HepG2 (cell line): ENCODE measurements around the gene ANKRD13D. TPM values are rescaled to one million over a fixed set of nuclear protein-coding genes. Genes with fewer than 3 reads are reported as not detected.

Source experiments
- ATAC-seq: fragments of 200-7000 bp; cut with Tn5 transposase; 3 replicates; pipeline ENCODE4 v1.9.1; 2020; ENCODE audit warnings: mild to moderate bottlenecking, moderate library complexity
- BruUV-seq: library from RNA; stranded (reverse); fragments of 400-500 nt; replicated peaks from 2 replicates; lab custom pipeline; 2021; lab: Mats Ljungman, UMichigan
- CTCF ChIA-PET: fragments of 300-600 bp; formaldehyde crosslinking; extraction: SDS; loops from one replicate; lab custom pipeline; 2021; ENCODE audit warnings: low total read pairs, inconsistent platforms, low intra/inter-chr PET ratio; lab: Yijun Ruan, JAX
- POLR2A ChIA-PET: fragments of 350-600 bp; sonication (Branson Sonifier 250); formaldehyde crosslinking; loops from one replicate; lab custom pipeline; 2020; ENCODE audit warnings: antibody characterized with exemption, inconsistent platforms; lab: Yijun Ruan, JAX
- DNase-seq: peaks from one replicate; pipeline ENCODE4 v3.0.0-alpha.2; 2015; ENCODE audit warnings: low spot score
- FAIRE-seq: peaks from 3 replicates; lab custom pipeline; 2011; peaks lifted over from hg19 to GRCh38; lab: Jason Lieb, UNC
- H2AFZ ChIP-seq: one replicate; pipeline ENCODE4 v1.6.1; 2011; ENCODE audit warnings: low read length, inconsistent platforms
- H3K27ac ChIP-seq: fragments of 300-600 bp; 3 replicates; pipeline ENCODE4 v1.8.0; 2011; ENCODE audit warnings: mixed run types, mild to moderate bottlenecking, mixed read lengths, low read length, inconsistent platforms; ENCODE audit not compliant: insufficient read depth; ENCODE audit errors: extremely low read length
- H3K27me3 ChIP-seq, 2 experiments: fragments of 200-600 bp in 1 of 2; 2 replicates in 1 of 2; 3 replicates in 1 of 2; pipeline versions ENCODE4 v1.6.0 to v1.8.0; 2011; ENCODE audit warnings: low read length in 2 of 2, mild to moderate bottlenecking in 2 of 2, moderate library complexity in 2 of 2, inconsistent platforms in 1 of 2; ENCODE audit not compliant: insufficient read depth in 2 of 2, control insufficient read depth in 1 of 2
- H3K36me3 ChIP-seq, 2 experiments: fragments of 200-600 bp in 1 of 2; replicated peaks in 1 of 2; 2 replicates in 1 of 2; 3 replicates in 1 of 2; pipeline versions ENCODE4 v1.5.1 to v1.8.0; 2011; ENCODE audit warnings: low read length in 2 of 2, inconsistent platforms in 1 of 2; ENCODE audit not compliant: insufficient read depth in 2 of 2, control insufficient read depth in 1 of 2
- H3K4me1 ChIP-seq: 2 replicates; pipeline ENCODE4 v1.5.1; 2012; ENCODE audit warnings: low read length, inconsistent platforms; ENCODE audit not compliant: insufficient read depth
- H3K4me2 ChIP-seq: 2 replicates; pipeline ENCODE4 v1.6.0; 2011; ENCODE audit warnings: low read depth, low read length, inconsistent platforms
- H3K4me3 ChIP-seq, 3 experiments: fragments of 200-600 bp in 1 of 3; sonication (generic), shearing (Covaris generic) in 1 of 3; replicated peaks in 1 of 3; 2 replicates each; pipeline ENCODE4 v1.5.1; 2011 to 2016; ENCODE audit warnings: low read length in 3 of 3, inconsistent platforms in 2 of 3, low read depth in 2 of 3, mild to moderate bottlenecking in 2 of 3, control low read depth in 1 of 3, mixed read lengths in 1 of 3; ENCODE audit not compliant: insufficient read depth in 1 of 3
- H3K79me2 ChIP-seq: one replicate; pipeline ENCODE4 v1.6.1; 2011; ENCODE audit warnings: low read length, inconsistent platforms; ENCODE audit not compliant: insufficient read depth
- H3K9ac ChIP-seq: 2 replicates; pipeline ENCODE4 v1.6.0; 2011; ENCODE audit warnings: mild to moderate bottlenecking, low read depth, low read length, inconsistent platforms; ENCODE audit not compliant: insufficient read depth
- H3K9me3 ChIP-seq: 2 replicates; pipeline ENCODE4 v1.5.1; 2012; ENCODE audit warnings: mild to moderate bottlenecking, low read length
- H4K20me1 ChIP-seq: 2 replicates; pipeline ENCODE4 v1.6.0; 2011; ENCODE audit warnings: inconsistent platforms, mild to moderate bottlenecking, low read length, moderate library complexity; ENCODE audit not compliant: insufficient read depth
- AGO2 ChIP-seq: fragments of 200-400 bp; formaldehyde crosslinking; optimal IDR thresholded peaks from 2 replicates; pipeline ENCODE3; 2017; ENCODE audit warnings: mild to moderate bottlenecking, low read depth, low read length, moderate library complexity
- EHMT2 ChIP-seq: fragments of 200-600 bp; sonication (generic); IDR thresholded peaks from 2 replicates; pipeline ENCODE4 v1.7.0; 2017; ENCODE audit warnings: antibody characterized with exemption, low read depth, low read length, borderline replicate concordance
- ELF3 ChIP-seq: IDR thresholded peaks from 2 replicates; pipeline ENCODE4 v1.6.1; 2016; ENCODE audit warnings: missing genetic modification reagents, missing compliant biosample characterization
- IKZF4 ChIP-seq: sonication (generic); formaldehyde crosslinking; IDR thresholded peaks from 2 replicates; pipeline ENCODE4 v1.5.1; 2020; ENCODE audit warnings: borderline replicate concordance, mild to moderate bottlenecking, low read depth, missing genetic modification reagents; ENCODE audit errors: not compliant biosample characterization
- MLLT10 ChIP-seq: sonication (generic); formaldehyde crosslinking; IDR thresholded peaks from 2 replicates; pipeline ENCODE4 v1.4.0; 2020; ENCODE audit warnings: missing genetic modification reagents
- RORA ChIP-seq: sonication (generic); formaldehyde crosslinking; IDR thresholded peaks from 2 replicates; pipeline ENCODE4 v1.5.0; 2020; ENCODE audit warnings: mild to moderate bottlenecking, missing genetic modification reagents, moderate library complexity
- WGBS: methylation state at CpG from one replicate; pipeline ENCODE4 v1.1.6; 2017; ENCODE audit warnings: low lambda C conversion rate; 5-methylcytosine and 5-hydroxymethylcytosine counted together
- in situ Hi-C: cut with HindIII; loops from 2 replicates; pipeline ENCODE4 v1.10.0; 2017; ENCODE audit warnings: low pct_unique_long_range_greater_than_20kb; ENCODE audit not compliant: extremely low pct_ligation_motif_present
- intact Hi-C: fragments of 100-400 bp; cut with micrococcal nuclease; formaldehyde crosslinking; loops from one replicate; pipeline ENCODE4 v1.10.0; 2022; ENCODE audit not compliant: unreplicated experiment
- polyA plus RNA-seq, 8 experiments: library from polyadenylated mRNA; depleted of rRNA in 3 of 8; stranded (reverse) in 7 of 8; unstranded in 1 of 8; fragments of >200 nt; fragmentation: Illumina TruSeq in 4 of 8; extraction: Trizol in 4 of 8; gene quantifications; 2 replicates each; pipeline versions ENCODE4 v1.2.1 to v1.2.3, GENCODE V29; 2011 to 2016; ENCODE audit warnings: low read depth in 4 of 8, missing spikeins in 1 of 8, mixed read lengths in 1 of 8; ENCODE audit not compliant: insufficient read depth in 1 of 8
- total RNA-seq, 5 experiments: library from RNA; depleted of rRNA; stranded (reverse); fragments of >200 nt; fragmentation: Illumina TruSeq; extraction: Trizol; gene quantifications; 2 replicates each; pipeline ENCODE4 v1.2.3, GENCODE V29; 2016; ENCODE audit warnings: low read depth in 1 of 5
- TF ChIP-seq, protein P1 (sequence below): sonication (generic); formaldehyde crosslinking; IDR thresholded peaks from 2 replicates; pipeline ENCODE4 v1.4.0; 2020; ENCODE audit warnings: mild to moderate bottlenecking, missing genetic modification reagents

Gene ANKRD13D
- total and polyA plus RNA-seq, 2 of the 13 experiments (the other 11 are each of a cell fraction or from before 2014, with no cell fraction given), result 18.6 to 27.3 TPM

GRCh38 chr11:67281552-67282150 is 7.5 kb upstream of the ANKRD13D start (continued):
- no peak for TF ChIP-seq MLLT10 (CRISPR knock-in tag)
- no peak for TF ChIP-seq ELF3
- no peak for TF ChIP-seq RORA (CRISPR knock-in tag)
- TF ChIP-seq, protein P1, sequence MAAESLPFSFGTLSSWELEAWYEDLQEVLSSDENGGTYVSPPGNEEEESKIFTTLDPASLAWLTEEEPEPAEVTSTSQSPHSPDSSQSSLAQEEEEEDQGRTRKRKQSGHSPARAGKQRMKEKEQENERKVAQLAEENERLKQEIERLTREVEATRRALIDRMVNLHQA, result no peak
- TF ChIP-seq IKZF4, result no peak

DNA sequence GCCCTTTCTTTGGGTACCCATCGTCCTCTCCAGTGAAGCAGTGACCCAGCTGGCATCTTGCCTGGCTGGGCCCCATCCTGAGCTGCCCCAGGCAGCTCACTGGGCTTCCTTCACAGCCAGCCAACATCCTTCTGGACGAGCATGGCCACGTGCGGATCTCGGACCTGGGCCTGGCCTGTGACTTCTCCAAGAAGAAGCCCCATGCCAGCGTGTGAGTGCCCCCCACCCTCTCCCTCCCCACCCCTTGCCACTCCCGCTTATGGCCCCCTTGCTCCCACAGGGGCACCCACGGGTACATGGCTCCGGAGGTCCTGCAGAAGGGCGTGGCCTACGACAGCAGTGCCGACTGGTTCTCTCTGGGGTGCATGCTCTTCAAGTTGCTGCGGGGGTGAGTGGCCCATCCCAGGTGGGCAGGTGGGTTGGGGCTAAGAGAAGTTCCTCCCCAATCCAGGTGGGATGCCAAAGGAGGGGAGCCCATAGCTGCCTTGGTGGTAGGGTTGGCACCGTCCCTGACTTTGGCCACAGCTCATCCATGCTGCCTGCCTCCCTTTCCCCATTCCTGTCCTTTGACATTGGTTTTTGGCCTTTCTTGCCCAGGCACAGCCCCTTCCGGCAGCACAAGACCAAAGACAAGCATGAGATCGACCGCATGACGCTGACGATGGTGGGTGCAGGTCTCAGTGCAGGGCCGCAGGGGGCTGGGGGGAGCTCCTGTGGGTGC is 6.8 kb upstream of the ANKRD13D start:
- H3K79me2 ChIP-seq, result no peaks in the 10 kb centered on the region
- peaks cover 41 to 79% of the 10 kb centered on the region in 2 experiments; a peak in 4 of 5 replicates for H3K36me3 ChIP-seq
- POLR2A ChIA-PET, result no interaction called here
- H3K9me3 ChIP-seq, result no peaks in the 10 kb centered on the region
- no peak for DNase-seq
- CTCF ChIA-PET, result no interaction called here
- H3K4me2 ChIP-seq, result no peak overlapping the region
- intact Hi-C loops, result no loop called here
- in situ Hi-C loops, result no loop called here
- peaks cover 8% of the 10 kb centered on the region for H3K4me1 ChIP-seq
- no peak for ATAC-seq
- H3K4me3 ChIP-seq, result no peak overlapping the region
- H2AFZ ChIP-seq, result no peak overlapping the region
- peak; percentile 45 for TF ChIP-seq AGO2
- no peak for TF ChIP-seq EHMT2
- H3K9ac ChIP-seq, result no peak overlapping the region
- no peak for FAIRE-seq
- H3K27me3 ChIP-seq, result no peaks in the 10 kb centered on the region
- 93% methylated on average over 10 of the region's 20 CpGs for WGBS
- no TSS peak for BruUV-seq
- H3K27ac ChIP-seq, result no peak overlapping the region
- 0 out of 2 replicates have a peak, but pooled peaks cover 4% of the 10 kb centered on the region for H4K20me1 ChIP-seq
